B cell (primary cell): ENCODE results near the gene MVB12B. TPM values are rescaled to one million over a fixed set of nuclear protein-coding genes. Genes with fewer than 3 reads are reported as not detected.

Experiments
- ATAC-seq: fragments of 200-7000 bp; cut with Tn5 transposase; one replicate; pipeline ENCODE4 v1.10.0; 2021; ENCODE audit warnings: low read depth, mild to moderate bottlenecking, moderate number of reproducible peaks, moderate library complexity
- CTCF ChIA-PET: fragments of 350-600 bp; sonication (Branson Sonifier 250); formaldehyde crosslinking; loops from one replicate; lab custom pipeline; 2021; ENCODE audit warnings: antibody characterized with exemption, inconsistent platforms; lab: Charles Lee
- POLR2A ChIA-PET: fragments of 350-600 bp; sonication (Branson Sonifier 250); formaldehyde crosslinking; loops from one replicate; lab custom pipeline; 2021; ENCODE audit warnings: antibody characterized with exemption; lab: Charles Lee
- DNase-seq: peaks from one replicate; pipeline ENCODE4 v3.0.0; 2013
- H2AFZ ChIP-seq: 2 replicates; pipeline ENCODE4 v1.6.1; 2012; ENCODE audit warnings: mild to moderate bottlenecking, low read depth, low read length; ENCODE audit not compliant: insufficient read depth, poor library complexity, severe bottlenecking
- H3K27ac ChIP-seq, 2 donors: 1 replicate in 1 of 2; 2 replicates in 1 of 2; pipeline ENCODE4 v1.5.1; 2012 to 2013; ENCODE audit warnings: low read length in 2 of 2, mild to moderate bottlenecking in 2 of 2, moderate library complexity in 1 of 2
- H3K27me3 ChIP-seq, 4 experiments: fragments of 200-600 bp in 1 of 4; sonication (generic) in 1 of 4; replicated peaks in 1 of 4; 1 replicate in 2 of 4; 2 replicates in 2 of 4; pipeline versions ENCODE4 v1.6.1 to v1.7.0; 2013 to 2016; ENCODE audit warnings: low read length in 3 of 4, mild to moderate bottlenecking in 2 of 4, mixed read lengths in 1 of 4, moderate library complexity in 1 of 4; ENCODE audit not compliant: insufficient read depth in 4 of 4, control insufficient read depth in 3 of 4; ENCODE audit errors: control extremely low read depth in 1 of 4
- H3K36me3 ChIP-seq, 2 experiments: replicated peaks in 1 of 2; 1 replicate in 1 of 2; 2 replicates in 1 of 2; pipeline versions ENCODE4 v1.6.1 to v1.7.1; 2013; ENCODE audit warnings: low read length in 1 of 2; ENCODE audit not compliant: insufficient read depth in 2 of 2, control insufficient read depth in 1 of 2; ENCODE audit errors: control extremely low read depth in 1 of 2, extremely low read depth in 1 of 2
- H3K4me1 ChIP-seq, 2 donors: fragments of 200-600 bp in 1 of 2; sonication (generic) in 1 of 2; 1 replicate in 1 of 2; 2 replicates in 1 of 2; pipeline versions ENCODE4 v1.5.1 to v1.6.1; 2013 to 2017; ENCODE audit warnings: low read length in 2 of 2; ENCODE audit not compliant: control insufficient read depth in 2 of 2, insufficient read depth in 2 of 2
- H3K4me2 ChIP-seq: replicated peaks from 2 replicates; pipeline ENCODE3; 2012; ENCODE audit warnings: mild to moderate bottlenecking, low read depth, low read length; ENCODE audit not compliant: poor library complexity, severe bottlenecking
- H3K4me3 ChIP-seq, 5 experiments: fragments of 200-600 bp in 1 of 5; sonication (generic) in 1 of 5; 1 replicate in 3 of 5; 2 replicates in 2 of 5; pipeline versions ENCODE4 v1.5.1 to v1.7.0; 2011 to 2016; ENCODE audit warnings: low read length in 4 of 5, mild to moderate bottlenecking in 4 of 5, low read depth in 2 of 5, control low read depth in 1 of 5, moderate library complexity in 1 of 5; ENCODE audit not compliant: insufficient read depth in 1 of 5; ENCODE audit errors: control extremely low read depth in 1 of 5, extremely low read depth in 1 of 5
- H3K79me2 ChIP-seq: fragments of 200-600 bp; sonication (generic); one replicate; pipeline ENCODE4 v1.6.0; 2016; ENCODE audit warnings: low read length; ENCODE audit not compliant: control insufficient read depth, insufficient read depth
- H3K9ac ChIP-seq: fragments of 200-600 bp; sonication (generic); 2 replicates; pipeline ENCODE4 v1.6.1; 2017; ENCODE audit warnings: mild to moderate bottlenecking, low read length, moderate library complexity
- H3K9me3 ChIP-seq, 3 donors: one replicate each; pipeline versions ENCODE4 v1.6.1 to v1.7.1; 2013; ENCODE audit warnings: low read length in 2 of 3; ENCODE audit not compliant: control insufficient read depth in 2 of 3, insufficient read depth in 1 of 3; ENCODE audit errors: control extremely low read depth in 1 of 3
- H4K20me1 ChIP-seq: 2 replicates; pipeline ENCODE4 v1.6.0; 2012; ENCODE audit warnings: mild to moderate bottlenecking, low read length; ENCODE audit not compliant: insufficient read depth, control insufficient read depth, poor library complexity, severe bottlenecking
- H3K27ac Mint-ChIP-seq: one replicate; pipeline ENCODE4 v1.8.0; 2021; ENCODE audit warnings: mixed read lengths
- H3K27me3 Mint-ChIP-seq: one replicate; pipeline ENCODE4 v1.8.0; 2021; ENCODE audit warnings: mixed read lengths
- H3K4me1 Mint-ChIP-seq: one replicate; pipeline ENCODE4 v1.8.0; 2021; ENCODE audit warnings: mixed read lengths
- H3K4me3 Mint-ChIP-seq: one replicate; pipeline ENCODE4 v1.8.0; 2021; ENCODE audit warnings: mixed read lengths
- H3K9me3 Mint-ChIP-seq: one replicate; pipeline ENCODE4 v1.8.0; 2022; ENCODE audit warnings: mixed read lengths; ENCODE audit not compliant: insufficient read depth
- CTCF ChIP-seq: fragments of 200-600 bp; IDR thresholded peaks from one replicate; pipeline ENCODE4 v1.8.0; 2022; ENCODE audit warnings: antibody characterized with exemption, mild to moderate bottlenecking
- EZH2 ChIP-seq: IDR thresholded peaks from 2 replicates; pipeline ENCODE4 v1.6.1; 2012; ENCODE audit warnings: borderline replicate concordance, low read depth, mild to moderate bottlenecking, moderate library complexity, low read length; ENCODE audit not compliant: insufficient read depth, poor library complexity, severe bottlenecking
- WGBS: methylation state at CpG from one replicate; pipeline ENCODE4 v1.1.5; 2013; ENCODE audit warnings: missing lambda C conversion rate; ENCODE audit not compliant: insufficient coverage; 5-methylcytosine and 5-hydroxymethylcytosine counted together
- intact Hi-C: fragments of 100-400 bp; cut with micrococcal nuclease; formaldehyde crosslinking; loops from one replicate; pipeline ENCODE4 v1.10.0; 2022
- polyA plus RNA-seq: library from polyadenylated mRNA; depleted of rRNA; stranded (reverse); fragments of >200 nt; gene quantifications from 2 replicates; pipeline ENCODE4 v1.2.3, GENCODE V29; 2012
- total RNA-seq, 2 donors: library from RNA; stranded (reverse); fragments of 120-200 nt in 1 of 2; gene quantifications; 1 replicate in 1 of 2; 2 replicates in 1 of 2; pipeline versions ENCODE4 v1.2.3 to v1.2.4, GENCODE V29; 2013 to 2022

The MVB12B gene
- total and polyA plus RNA-seq, 2 donors (not counting 1 experiment from before 2014, with no cell fraction given): 1.2 to 9.8 TPM

GRCh38 chr9:126392662-126393371, 66.2 kb downstream of the MVB12B start:
- DNase-seq (no peak), ATAC-seq (no peak)
- no peak overlapping the region for H3K9ac ChIP-seq
- no peaks in the 10 kb centered on the region for H3K79me2 ChIP-seq
- TF ChIP-seq EZH2 (no peak), CTCF (no peak)
- no peaks in the 10 kb centered on the region for H3K9me3 ChIP-seq
- Mint-ChIP-seq H3K4me3 (no peak overlapping the region), H3K9me3 (no peaks in the 10 kb centered on the region), H3K27me3 (no peaks in the 10 kb centered on the region), H3K4me1 (peaks cover 24% of the 10 kb centered on the region), H3K27ac (no peak overlapping the region)
- H3K27me3 ChIP-seq: no peaks in the 10 kb centered on the region
- WGBS: 85% methylated on average over 8 of the region's 9 CpGs
- no peak overlapping the region for H3K4me3 ChIP-seq
- no peaks in the 10 kb centered on the region for H4K20me1 ChIP-seq
- POLR2A ChIA-PET: no interaction called here
- no peak overlapping the region for H3K4me2 ChIP-seq
- no peak overlapping the region for H2AFZ ChIP-seq
- no peak overlapping the region for H3K27ac ChIP-seq
- intact Hi-C loops: no loop called here
- H3K36me3 ChIP-seq: no peaks in the 10 kb centered on the region
- H3K4me1 ChIP-seq: peaks cover 13 to 18% of the 10 kb centered on the region in 2 donors
- CTCF ChIA-PET: no interaction called here

GRCh38 chr9:126393876-126394275, 67.2 kb downstream of the MVB12B start:
- H3K4me3 Mint-ChIP-seq: no peak overlapping the region
- H3K4me1 Mint-ChIP-seq: peaks cover 29% of the 10 kb centered on the region
- Histone ChIP-seq H3K9ac (no peak overlapping the region), H2AFZ (no peak overlapping the region), H3K27ac (no peak overlapping the region), H3K27me3 (no peaks in the 10 kb centered on the region), H3K9me3 (no peaks in the 10 kb centered on the region), H3K4me1 (peaks cover 16 to 26% of the 10 kb centered on the region in 2 donors), H3K36me3 (no peaks in the 10 kb centered on the region), H3K4me2 (no peak overlapping the region), H4K20me1 (no peaks in the 10 kb centered on the region), H3K4me3 (no peak overlapping the region), H3K79me2 (no peaks in the 10 kb centered on the region)
- WGBS: 87% methylated on average over 3 of the region's 6 CpGs
- CTCF ChIA-PET: interaction anchor here (1.0 kb wide), 1 partner anchor 92 kb away, joined by 3 read pairs; no protein-coding TSS in a partner anchor
- intact Hi-C loops: no loop called here
- no peak for ATAC-seq
- TF ChIP-seq EZH2 (no peak), CTCF (no peak)
- DNase-seq: no peak
- POLR2A ChIA-PET: no interaction called here
- no peaks in the 10 kb centered on the region for H3K9me3 Mint-ChIP-seq
- H3K27me3 Mint-ChIP-seq: no peaks in the 10 kb centered on the region
- no peak overlapping the region for H3K27ac Mint-ChIP-seq
